ENCODE data around the gene HACD2. TPM values are rescaled to one million over a fixed set of nuclear protein-coding genes. Genes with fewer than 3 reads are reported as not detected.

HACD2 gene
- total and polyA plus RNA-seq, 2 donors (not counting 3 experiments of a cell fraction or from before 2014, with no cell fraction given): 17.0 to 20.9 TPM

DNA sequence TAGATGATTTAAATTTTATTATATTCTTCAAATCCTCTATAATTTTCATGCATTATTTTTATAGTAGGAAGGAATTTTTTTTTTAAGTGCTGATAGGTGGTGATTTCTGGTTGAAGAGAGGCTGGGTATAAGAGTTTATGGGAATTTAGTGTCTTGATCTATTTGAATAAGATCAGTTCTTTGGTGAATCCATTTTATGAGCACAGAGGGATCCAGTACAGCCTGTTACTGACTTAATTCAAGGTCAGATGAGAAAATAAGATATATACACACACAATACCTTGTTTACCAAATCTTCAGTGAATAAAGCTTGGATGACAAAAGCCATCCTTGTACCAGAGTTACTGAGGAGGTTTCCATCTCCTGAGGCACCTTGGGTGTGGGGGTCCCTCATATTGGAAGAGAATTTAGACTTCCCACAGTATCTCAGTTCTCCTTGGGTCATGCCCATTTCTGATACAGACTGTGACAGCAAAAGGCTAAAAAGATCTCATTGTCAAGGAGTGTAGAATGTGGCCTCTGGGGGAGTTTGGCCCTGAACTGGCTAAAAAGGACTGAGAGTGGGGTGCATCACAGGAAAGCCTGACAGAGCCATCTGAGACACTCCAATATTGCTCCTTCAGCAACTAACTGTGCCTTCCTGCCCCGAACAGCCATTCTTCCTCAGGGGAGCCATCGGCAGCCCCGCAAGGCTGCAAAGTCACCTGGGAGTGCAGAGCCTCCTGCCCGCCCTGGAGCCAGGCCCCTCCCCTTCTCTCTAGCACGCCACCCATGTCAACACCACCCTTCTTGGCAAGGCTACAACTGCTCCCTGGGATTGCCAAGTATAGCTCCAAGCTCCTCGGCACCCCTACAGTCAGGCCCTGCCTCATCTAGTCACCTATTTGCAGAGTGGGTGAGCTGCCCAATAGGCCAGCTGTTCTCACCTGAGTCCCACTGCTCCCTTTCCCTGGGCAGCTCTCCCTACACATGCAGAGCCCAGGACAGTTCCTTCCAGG lies 43.1 kb upstream of the HACD2 start:
- no peaks in the 10 kb centered on the region for H3K27me3 ChIP-seq (ENCODE audit: control insufficient read depth in 2 of 2, insufficient read depth in 2 of 2, low read length in 2 of 2)
- CTCF ChIA-PET: interaction anchor here (2.1 kb wide), 1 partner anchor 14 kb away, joined by 6 read pairs; no protein-coding TSS in a partner anchor
- FAIRE-seq (no peak), DNase-seq (ENCODE audit: low read depth, low spot score) (no peak)
- no peak overlapping the region for H3K27ac ChIP-seq (ENCODE audit: insufficient read depth, low read depth, low read length)
- H3K4me2 ChIP-seq (ENCODE audit: insufficient read depth, low read length): no peak overlapping the region
- no peaks in the 10 kb centered on the region for H3K9me3 ChIP-seq (replicated peaks; ENCODE audit: control insufficient read depth, insufficient read depth, low read length)
- no TSS peak for BruUV-seq (replicated peaks)
- H3K9ac ChIP-seq (replicated peaks; ENCODE audit: extremely low read depth, insufficient read depth, low read length): no peak overlapping the region
- H3K4me1 ChIP-seq (ENCODE audit: control insufficient read depth, extremely low read depth, insufficient read depth, low read length): no peaks in the 10 kb centered on the region
- no peaks in the 10 kb centered on the region for H3K9me1 ChIP-seq (replicated peaks; ENCODE audit: control insufficient read depth, extremely low read depth, insufficient read depth, low read length)
- no peaks in the 10 kb centered on the region for H4K20me1 ChIP-seq (replicated peaks; ENCODE audit: control insufficient read depth, extremely low read depth, insufficient read depth, low read length)
- no peak overlapping the region for H3K4me3 ChIP-seq (replicated peaks in 1 of 3; ENCODE audit: insufficient read depth in 1 of 3, low read depth in 1 of 3, low read length in 3 of 3)
- dilution Hi-C loops (cut with MboI; ENCODE audit: extremely low pct_ligation_motif_present, low sequenced_read_pairs) (no loop called here), intact Hi-C loops (cut with micrococcal nuclease) (no loop called here)
- H2AFZ ChIP-seq (ENCODE audit: low read depth, low read length): no peak overlapping the region
- H3K36me3 ChIP-seq (ENCODE audit: control insufficient read depth in 2 of 2, extremely low read depth in 1 of 2, insufficient read depth in 2 of 2, low read length in 2 of 2): no peaks in the 10 kb centered on the region
- POLR2A ChIA-PET: no interaction called here
- TF ChIP-seq GATA2 (IDR thresholded peaks at IDR 0.05; ENCODE audit: insufficient read depth, insufficient read length, low read depth, low read length) (no peak), POLR2A (IDR thresholded peaks at IDR 0.05; ENCODE audit: low read depth, low read length) (no peak), FOS (IDR thresholded peaks at IDR 0.05; ENCODE audit: borderline replicate concordance, insufficient read depth, low read length) (no peak), EZH2 (IDR thresholded peaks at IDR 0.05; ENCODE audit: borderline replicate concordance, low read depth, low read length, severe bottlenecking) (no peak)
- TF ChIP-seq, protein P1, sequence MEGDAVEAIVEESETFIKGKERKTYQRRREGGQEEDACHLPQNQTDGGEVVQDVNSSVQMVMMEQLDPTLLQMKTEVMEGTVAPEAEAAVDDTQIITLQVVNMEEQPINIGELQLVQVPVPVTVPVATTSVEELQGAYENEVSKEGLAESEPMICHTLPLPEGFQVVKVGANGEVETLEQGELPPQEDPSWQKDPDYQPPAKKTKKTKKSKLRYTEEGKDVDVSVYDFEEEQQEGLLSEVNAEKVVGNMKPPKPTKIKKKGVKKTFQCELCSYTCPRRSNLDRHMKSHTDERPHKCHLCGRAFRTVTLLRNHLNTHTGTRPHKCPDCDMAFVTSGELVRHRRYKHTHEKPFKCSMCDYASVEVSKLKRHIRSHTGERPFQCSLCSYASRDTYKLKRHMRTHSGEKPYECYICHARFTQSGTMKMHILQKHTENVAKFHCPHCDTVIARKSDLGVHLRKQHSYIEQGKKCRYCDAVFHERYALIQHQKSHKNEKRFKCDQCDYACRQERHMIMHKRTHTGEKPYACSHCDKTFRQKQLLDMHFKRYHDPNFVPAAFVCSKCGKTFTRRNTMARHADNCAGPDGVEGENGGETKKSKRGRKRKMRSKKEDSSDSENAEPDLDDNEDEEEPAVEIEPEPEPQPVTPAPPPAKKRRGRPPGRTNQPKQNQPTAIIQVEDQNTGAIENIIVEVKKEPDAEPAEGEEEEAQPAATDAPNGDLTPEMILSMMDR (IDR thresholded peaks at IDR 0.05; ENCODE audit: extremely low read depth in 1 of 2, insufficient read depth in 1 of 2, low read depth in 1 of 2, low read length in 2 of 2): no peak
- H3K79me2 ChIP-seq (ENCODE audit: control insufficient read depth, insufficient read depth, low read length): no peaks in the 10 kb centered on the region

All from endothelial cell of umbilical vein (primary cell).